Breast epithelium (tissue), 4 donors: ENCODE results near the gene ATM. TPM values are rescaled to one million over a fixed set of nuclear protein-coding genes. Genes with fewer than 3 reads are reported as not detected.

Experiments used
- DNase-seq, 2 donors: peaks; one replicate each; pipeline ENCODE4 v3.0.0-alpha.2; 2019; ENCODE audit warnings: low spot score in 2 of 2
- H3K27ac ChIP-seq, 2 donors: fragments of 200-600 bp; sonication (generic) in 1 of 2; one replicate each; pipeline ENCODE4 v1.5.1; 2016 to 2019; ENCODE audit warnings: mild to moderate bottlenecking in 1 of 2
- H3K27me3 ChIP-seq, 2 donors: fragments of 200-600 bp; sonication (generic) in 1 of 2; one replicate each; pipeline versions ENCODE4 v1.5.1 to v1.6.0; 2017 to 2019; ENCODE audit warnings: control low read depth in 1 of 2, mild to moderate bottlenecking in 1 of 2
- H3K36me3 ChIP-seq: fragments of 200-600 bp; one replicate; pipeline ENCODE4 v1.5.1; 2019
- H3K4me1 ChIP-seq, 2 donors: fragments of 200-600 bp; sonication (generic); one replicate each; pipeline ENCODE4 v1.5.1; 2016 to 2019; ENCODE audit warnings: control low read depth in 1 of 2
- H3K4me3 ChIP-seq, 3 donors: fragments of 200-600 bp; sonication (generic); 1 replicate in 2 of 3; 2 replicates in 1 of 3; pipeline ENCODE4 v1.5.1; 2016 to 2019; ENCODE audit warnings: mild to moderate bottlenecking in 3 of 3, moderate library complexity in 2 of 3
- H3K9me3 ChIP-seq, 2 donors: fragments of 200-600 bp; sonication (generic) in 1 of 2; one replicate each; pipeline ENCODE4 v1.5.1; 2016 to 2019; ENCODE audit warnings: control low read depth in 1 of 2
- CTCF ChIP-seq, 3 donors: fragments of 450-650 bp; IDR thresholded peaks; one replicate each; pipeline ENCODE4 v1.5.1; 2016 to 2017; ENCODE audit warnings: antibody characterized with exemption in 3 of 3, mild to moderate bottlenecking in 3 of 3, moderate library complexity in 3 of 3
- POLR2A ChIP-seq: fragments of 450-650 bp; IDR thresholded peaks from one replicate; pipeline ENCODE4 v1.6.1; 2016; ENCODE audit warnings: antibody characterized with exemption, mild to moderate bottlenecking, moderate library complexity
- POLR2AphosphoS5 ChIP-seq, 3 donors: sonication (generic); formaldehyde crosslinking; IDR thresholded peaks; one replicate each; pipeline ENCODE4 v1.6.1; 2017; ENCODE audit warnings: antibody characterized with exemption in 3 of 3
- intact Hi-C: fragments of 100-400 bp; cut with DNase I; formaldehyde crosslinking; loops from one replicate; pipeline ENCODE4 v1.15.1; 2023; ENCODE audit warnings: low total_unique reads
- total RNA-seq, 3 donors: library from RNA; depleted of rRNA; stranded (reverse); fragments of >200 nt; gene quantifications; one replicate each; pipeline ENCODE4 v1.1.0, GENCODE V29; 2016

ATM gene
- total RNA-seq, 3 donors from 2014 or later = 84.7 to 117 (median 91.4) TPM

GRCh38 chr11:108198833-108199232, 24.0 kb upstream of the ATM start:
- intact Hi-C loops = no loop called here
- H3K27ac ChIP-seq = no peak overlapping the region
- TF ChIP-seq CTCF (IDR thresholded peaks at IDR 0.05) (no peak), POLR2A (no peak), POLR2AphosphoS5 (IDR thresholded peaks at IDR 0.05) (no peak)
- no peaks in the 10 kb centered on the region for H3K4me1 ChIP-seq
- peak overlapping the region in 2 of 3 donors; percentile 7 to 15 for H3K4me3 ChIP-seq
- H3K36me3 ChIP-seq = no peaks in the 10 kb centered on the region
- no peaks in the 10 kb centered on the region for H3K27me3 ChIP-seq
- no peaks in the 10 kb centered on the region for H3K9me3 ChIP-seq
- no peak for DNase-seq

- Histone ChIP-seq H3K27ac (peak overlapping the region in 1 of 2 donors; percentile 30), H3K4me3 (peak overlapping the region in 2 of 3 donors; percentile 7 to 15), H3K36me3 (no peaks in the 10 kb centered on the region), H3K27me3 (no peaks in the 10 kb centered on the region), H3K9me3 (peaks cover 0 to 7% of the 10 kb centered on the region in 2 donors), H3K4me1 (no peaks in the 10 kb centered on the region)
- DNase-seq = no peak
- TF ChIP-seq POLR2A (no peak), POLR2AphosphoS5 (IDR thresholded peaks at IDR 0.05) (no peak), CTCF (IDR thresholded peaks at IDR 0.05) (no peak)
- intact Hi-C loops = no loop called here
These were observed 23.2 kb upstream of the ATM start for GRCh38 chr11:108199446-108200321.

- TF ChIP-seq CTCF (IDR thresholded peaks at IDR 0.05) = no peak
- no peak for TF ChIP-seq POLR2A
- TF ChIP-seq POLR2AphosphoS5 (IDR thresholded peaks at IDR 0.05) = no peak
- H3K36me3 ChIP-seq = no peaks in the 10 kb centered on the region
- no peaks in the 10 kb centered on the region for H3K4me1 ChIP-seq
- DNase-seq = no peak
- H3K27me3 ChIP-seq = no peaks in the 10 kb centered on the region
- intact Hi-C loops = no loop called here
- no peak overlapping the region for H3K27ac ChIP-seq
- H3K4me3 ChIP-seq = no peak overlapping the region
- H3K9me3 ChIP-seq = peaks cover 7 to 12% of the 10 kb centered on the region in 2 donors
These were observed 19.8 kb upstream of the ATM start for GRCh38 chr11:108203075-108203474.

GRCh38 chr11:108204376-108204775, 18.5 kb upstream of the ATM start:
- intact Hi-C loops = no loop called here
- Histone ChIP-seq H3K4me3 (no peak overlapping the region), H3K27ac (no peak overlapping the region), H3K27me3 (no peaks in the 10 kb centered on the region), H3K4me1 (no peaks in the 10 kb centered on the region), H3K9me3 (peaks cover 7 to 12% of the 10 kb centered on the region in 2 donors), H3K36me3 (no peaks in the 10 kb centered on the region)
- no peak for DNase-seq
- TF ChIP-seq POLR2A (no peak), CTCF (IDR thresholded peaks at IDR 0.05) (no peak), POLR2AphosphoS5 (IDR thresholded peaks at IDR 0.05) (no peak)

GRCh38 chr11:108204929-108205499, 17.9 kb upstream of the ATM start:
- TF ChIP-seq POLR2A (no peak), POLR2AphosphoS5 (IDR thresholded peaks at IDR 0.05) (no peak), CTCF (IDR thresholded peaks at IDR 0.05) (no peak)
- Histone ChIP-seq H3K36me3 (no peaks in the 10 kb centered on the region), H3K4me3 (no peak overlapping the region), H3K9me3 (peaks cover 7 to 12% of the 10 kb centered on the region in 2 donors), H3K4me1 (no peaks in the 10 kb centered on the region), H3K27me3 (no peaks in the 10 kb centered on the region), H3K27ac (no peak overlapping the region)
- DNase-seq = no peak
- intact Hi-C loops = no loop called here
